Sigmoid colon (tissue), 3 donors: ENCODE results near the gene COL23A1.

Experiments
- POLR2A ChIP-seq, 2 donors: fragments of 450-650 bp; IDR thresholded peaks; one replicate each; pipeline ENCODE4 v1.6.1; 2016; ENCODE audit warnings: antibody characterized with exemption in 2 of 2, mild to moderate bottlenecking in 2 of 2, moderate library complexity in 2 of 2
- TF ChIP-seq, protein P1 (sequence below), 4 experiments: fragments of 450-650 bp in 3 of 4; fragments of 200-600 bp in 1 of 4; IDR thresholded peaks; one replicate each; pipeline ENCODE4 v1.5.1; 2016 to 2019; ENCODE audit warnings: antibody characterized with exemption in 4 of 4, mild to moderate bottlenecking in 3 of 4, moderate library complexity in 2 of 4

DNA sequence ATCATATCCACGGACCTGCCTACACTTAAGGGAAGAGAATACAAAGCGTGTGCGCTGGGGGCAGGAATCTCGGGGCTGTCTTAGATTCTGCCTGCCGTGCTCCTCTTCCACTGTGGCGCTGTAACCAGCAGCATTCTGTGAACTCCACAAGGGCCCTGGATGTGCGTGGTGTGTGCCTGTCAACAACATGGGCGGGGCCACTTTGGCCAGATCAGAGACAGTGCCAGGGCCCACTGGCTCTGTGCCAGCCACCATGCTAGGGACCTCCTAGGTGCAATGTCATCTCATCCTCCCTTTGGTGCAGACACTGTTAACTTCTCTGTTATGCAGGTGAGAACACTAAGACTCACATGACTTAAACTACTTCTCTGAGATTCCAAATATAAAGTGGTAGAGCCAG, 113.7 kb downstream of the COL23A1 start:
- TF ChIP-seq, protein P1, sequence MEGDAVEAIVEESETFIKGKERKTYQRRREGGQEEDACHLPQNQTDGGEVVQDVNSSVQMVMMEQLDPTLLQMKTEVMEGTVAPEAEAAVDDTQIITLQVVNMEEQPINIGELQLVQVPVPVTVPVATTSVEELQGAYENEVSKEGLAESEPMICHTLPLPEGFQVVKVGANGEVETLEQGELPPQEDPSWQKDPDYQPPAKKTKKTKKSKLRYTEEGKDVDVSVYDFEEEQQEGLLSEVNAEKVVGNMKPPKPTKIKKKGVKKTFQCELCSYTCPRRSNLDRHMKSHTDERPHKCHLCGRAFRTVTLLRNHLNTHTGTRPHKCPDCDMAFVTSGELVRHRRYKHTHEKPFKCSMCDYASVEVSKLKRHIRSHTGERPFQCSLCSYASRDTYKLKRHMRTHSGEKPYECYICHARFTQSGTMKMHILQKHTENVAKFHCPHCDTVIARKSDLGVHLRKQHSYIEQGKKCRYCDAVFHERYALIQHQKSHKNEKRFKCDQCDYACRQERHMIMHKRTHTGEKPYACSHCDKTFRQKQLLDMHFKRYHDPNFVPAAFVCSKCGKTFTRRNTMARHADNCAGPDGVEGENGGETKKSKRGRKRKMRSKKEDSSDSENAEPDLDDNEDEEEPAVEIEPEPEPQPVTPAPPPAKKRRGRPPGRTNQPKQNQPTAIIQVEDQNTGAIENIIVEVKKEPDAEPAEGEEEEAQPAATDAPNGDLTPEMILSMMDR (IDR thresholded peaks at IDR 0.05): no peak
- TF ChIP-seq POLR2A (IDR thresholded peaks at IDR 0.05): no peak
